GM18505 (cell line): ENCODE data around the gene AMPD1.

ENCODE experiments used
- ATAC-seq: cut with Tn5 transposase; IDR thresholded peaks from one replicate; pipeline ENCODE4 v1.9.1; 2021; ENCODE audit not compliant: unreplicated experiment
- POLR2A ChIP-seq: IDR thresholded peaks from 4 replicates; pipeline ENCODE4 v1.6.1; 2011; ENCODE audit warnings: borderline replicate concordance; ENCODE audit not compliant: insufficient read depth, insufficient read length; ENCODE audit errors: extremely low read depth

Gene AMPD1

DNA sequence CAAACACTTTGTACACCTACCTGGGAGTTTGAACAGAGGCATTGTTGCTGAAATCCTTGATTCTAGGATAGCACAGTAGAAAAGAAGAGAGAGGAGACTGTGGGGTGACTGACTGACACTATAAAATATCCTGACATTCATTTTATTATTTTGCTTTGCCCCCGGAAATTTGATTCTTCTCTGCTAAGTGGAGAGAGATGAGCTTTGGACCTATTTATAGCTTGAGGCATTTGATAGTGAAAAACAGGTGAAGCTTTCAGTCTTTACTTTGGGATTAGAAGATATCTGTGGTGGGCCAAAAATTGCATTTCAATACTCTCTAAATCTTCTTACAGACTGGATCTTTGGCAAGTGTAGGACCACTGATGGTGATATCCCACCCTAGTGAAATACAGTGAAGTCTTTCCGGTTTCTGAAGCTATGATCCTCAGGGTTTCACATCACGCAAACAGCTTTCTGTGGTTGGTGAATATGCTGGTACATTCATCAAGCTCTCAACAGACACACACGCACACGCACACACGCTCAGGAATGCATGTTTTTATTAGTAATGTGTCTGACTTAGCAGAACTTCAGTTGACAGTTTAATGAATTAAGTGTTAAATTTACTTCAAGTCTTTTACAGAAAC lies at the start of gene AMPD1:
Gene AMPD1, minus strand, starts transcription at position 117 of the 629 bp plus-strand sequence. Its CDS starts 75 bp downstream, at position 42.
- no peak for ATAC-seq
- no peak for TF ChIP-seq POLR2A

DNA sequence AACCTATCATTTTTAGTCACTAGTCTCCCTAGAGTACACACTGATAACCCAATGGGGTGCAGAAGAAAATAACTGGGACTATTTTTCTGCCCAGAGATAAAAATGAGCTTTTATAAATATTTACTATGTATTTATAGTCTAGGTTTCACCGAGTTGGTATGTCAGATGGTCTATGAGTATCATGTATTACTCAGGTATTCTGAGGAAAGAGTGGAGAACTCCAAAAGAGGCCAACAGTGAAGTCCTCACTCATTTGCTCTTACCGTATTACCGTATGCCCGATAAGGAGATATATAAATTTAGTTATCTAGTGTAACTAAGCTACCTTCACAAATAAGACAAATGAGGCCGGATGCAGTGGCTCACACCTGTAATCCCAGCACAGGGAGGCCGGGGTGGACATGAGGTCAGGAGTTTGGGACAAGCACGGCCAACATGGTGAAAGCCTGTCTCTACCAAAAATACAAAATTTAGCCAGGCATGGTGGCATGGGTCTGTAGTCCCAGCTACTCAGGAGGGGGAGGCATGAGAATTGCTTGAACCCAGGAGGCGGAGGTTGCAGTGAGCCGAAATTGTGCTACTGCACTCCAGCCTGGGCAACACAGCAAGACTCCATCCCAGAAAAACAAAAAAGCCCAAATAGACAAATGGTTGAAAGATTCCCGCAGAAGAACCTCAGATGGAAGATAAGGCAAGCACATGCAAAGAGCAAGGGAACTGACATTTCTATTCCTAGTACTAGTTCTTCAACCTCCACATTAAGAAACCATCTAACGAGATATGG lies 46.8 kb upstream of the AMPD1 start:
- TF ChIP-seq POLR2A: no peak
- no peak for ATAC-seq

DNA sequence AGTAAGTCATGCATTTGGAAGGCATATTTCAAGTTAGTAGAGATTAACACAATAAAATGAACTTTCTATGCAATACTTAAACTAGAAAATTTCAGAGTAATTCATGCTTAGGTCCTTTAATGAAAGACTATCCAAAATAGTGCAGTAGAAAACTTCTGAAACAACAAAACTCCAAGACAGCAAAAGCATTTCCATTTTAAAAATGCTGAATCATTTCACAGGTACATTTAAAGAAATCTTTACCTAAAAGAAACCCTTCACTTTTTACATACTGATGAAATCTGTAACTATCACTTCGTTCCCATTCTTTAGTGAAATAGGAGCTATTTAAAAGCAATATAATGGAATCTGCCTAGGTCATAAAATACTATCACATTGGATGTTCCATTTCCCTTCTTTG lies 45.0 kb upstream of the AMPD1 start:
- no peak for TF ChIP-seq POLR2A
- ATAC-seq: no peak

DNA sequence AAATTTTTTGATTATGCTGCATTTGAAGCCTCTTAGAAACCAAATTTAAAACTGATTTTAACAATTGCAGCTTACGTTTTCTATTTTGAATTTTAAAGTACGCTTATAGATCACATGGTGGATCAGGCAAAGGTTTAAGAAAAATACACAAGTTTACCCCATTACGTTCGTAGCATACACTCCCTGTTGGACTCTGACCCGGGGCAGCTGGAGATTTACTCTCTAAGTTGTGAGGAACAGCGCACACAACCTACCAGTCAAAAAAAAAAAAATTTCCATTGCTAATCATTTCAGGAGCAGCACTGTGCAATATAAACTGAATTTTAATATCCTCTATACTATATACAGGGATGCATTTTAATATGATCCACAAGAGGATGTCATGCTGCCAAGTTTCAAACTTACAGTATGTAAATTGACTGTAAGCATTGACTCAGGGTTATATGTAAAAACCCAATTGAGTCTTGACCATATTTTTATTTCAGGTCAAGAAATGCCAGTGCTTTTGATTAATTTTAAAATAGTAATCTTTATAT lies 42.0 kb upstream of the AMPD1 start:
- ATAC-seq: no peak
- no peak for TF ChIP-seq POLR2A

DNA sequence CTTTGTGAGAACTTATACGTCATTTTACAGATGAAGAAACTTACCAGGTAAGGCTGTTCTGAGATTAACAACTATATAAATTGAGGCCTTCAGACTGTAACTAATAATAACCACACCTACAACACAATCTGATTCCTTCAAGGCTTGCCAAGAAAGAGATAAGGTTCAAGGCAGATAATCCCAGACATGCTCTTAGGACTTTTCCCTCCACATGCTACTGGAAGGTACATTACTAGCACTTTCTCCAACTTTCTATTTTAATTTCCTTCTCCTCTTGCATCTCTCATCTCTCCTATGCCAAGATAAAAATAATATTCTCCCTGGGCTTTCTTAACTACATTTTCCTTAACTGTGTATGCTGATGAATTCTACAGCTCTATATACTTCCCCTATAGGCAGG lies 40.1 kb upstream of the AMPD1 start:
- ATAC-seq: no peak
- TF ChIP-seq POLR2A: no peak

DNA sequence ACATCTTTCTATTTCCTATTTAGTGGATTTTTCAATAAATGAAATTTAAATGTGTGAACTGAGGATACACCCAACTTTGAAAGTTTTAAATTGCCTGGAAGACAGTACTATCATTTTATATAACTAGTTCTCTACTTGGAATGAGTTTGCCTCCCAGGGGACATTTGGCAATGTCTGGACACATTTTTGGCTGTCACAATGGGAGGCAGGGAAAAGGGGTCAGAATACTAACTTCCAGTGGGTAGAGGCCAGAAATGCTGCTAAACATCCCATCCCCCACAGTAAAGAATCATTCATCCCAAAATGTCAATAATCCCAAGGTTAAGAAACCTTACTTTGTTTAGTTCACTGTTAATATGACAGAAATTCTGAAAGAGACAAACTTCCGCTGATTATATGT lies 34.4 kb upstream of the AMPD1 start:
- ATAC-seq: no peak
- no peak for TF ChIP-seq POLR2A

DNA sequence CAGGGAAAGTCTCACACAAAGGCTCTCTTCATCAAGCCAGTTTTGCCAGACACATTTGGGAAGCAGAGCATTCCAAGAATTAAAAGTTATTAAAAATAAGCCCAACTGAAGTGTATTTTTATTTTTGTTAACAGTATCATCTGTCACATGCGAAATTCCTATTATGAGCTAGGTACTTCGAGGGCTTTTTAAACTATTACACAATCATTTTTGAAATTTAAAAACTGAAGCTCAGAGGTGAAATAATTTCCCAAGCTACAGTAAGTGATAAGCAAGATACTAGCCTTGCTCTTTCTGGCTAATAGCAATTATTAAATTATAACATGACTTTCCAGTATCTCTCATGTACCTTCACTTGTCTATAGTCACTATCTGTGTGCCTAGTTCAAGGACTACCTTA lies 33.2 kb upstream of the AMPD1 start:
- no peak for ATAC-seq
- no peak for TF ChIP-seq POLR2A

DNA sequence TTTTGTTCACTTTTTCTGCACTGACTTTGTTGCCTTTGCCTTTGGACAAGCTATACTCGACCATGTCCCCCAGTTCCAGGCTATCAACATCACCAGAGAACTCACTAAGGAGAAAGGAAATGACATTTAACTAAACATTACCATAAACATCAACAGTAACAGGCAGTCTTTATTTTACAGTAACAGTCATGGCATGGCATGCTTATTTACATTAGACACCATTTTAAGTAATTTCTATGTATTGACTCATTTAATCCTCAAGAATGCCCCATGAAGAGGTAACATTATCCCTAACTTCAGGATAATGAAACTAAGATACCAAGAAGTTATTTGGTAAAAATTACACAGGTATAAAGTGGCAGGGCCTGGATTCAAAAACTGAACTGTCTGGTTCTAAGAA lies 29.9 kb upstream of the AMPD1 start:
- ATAC-seq: no peak
- TF ChIP-seq POLR2A: no peak

DNA sequence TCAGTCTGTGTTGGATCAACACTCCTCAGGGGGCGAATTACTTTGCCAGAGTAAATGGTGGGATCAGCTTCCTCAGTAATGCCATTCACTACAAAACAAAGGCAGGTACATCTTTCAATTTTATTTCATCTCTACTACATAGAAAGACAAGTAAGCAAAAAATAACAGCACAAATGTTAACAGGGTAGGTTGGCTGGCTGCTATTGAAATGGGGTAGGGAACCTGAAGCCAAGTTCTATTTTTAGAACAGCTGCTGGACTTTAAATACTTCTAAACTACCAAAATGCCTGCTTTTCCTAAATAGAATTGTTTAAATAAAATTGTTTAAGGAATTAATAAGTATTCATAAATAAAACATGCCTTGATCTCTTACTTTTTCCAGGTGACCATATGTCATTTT lies 28.6 kb upstream of the AMPD1 start:
- no peak for ATAC-seq
- no peak for TF ChIP-seq POLR2A

DNA sequence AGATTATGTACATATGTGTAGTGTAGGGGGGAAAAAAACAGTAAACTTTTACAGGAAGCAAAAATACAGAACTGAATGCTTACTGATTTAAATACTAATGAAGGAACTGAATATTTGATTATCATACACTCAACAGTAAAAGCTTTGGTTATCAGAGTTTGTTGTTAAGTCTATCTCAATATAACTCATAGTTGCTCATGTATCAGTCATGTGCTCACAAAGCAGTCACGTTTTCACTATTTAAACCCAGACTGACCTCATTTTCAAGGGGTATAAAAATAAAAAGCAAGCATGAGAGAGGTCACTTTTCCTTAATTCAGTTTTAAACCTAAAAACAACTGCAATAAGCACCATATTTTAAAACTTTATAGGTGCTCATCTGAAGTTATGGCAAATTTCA lies 28.1 kb upstream of the AMPD1 start:
- ATAC-seq: no peak
- TF ChIP-seq POLR2A: no peak

DNA sequence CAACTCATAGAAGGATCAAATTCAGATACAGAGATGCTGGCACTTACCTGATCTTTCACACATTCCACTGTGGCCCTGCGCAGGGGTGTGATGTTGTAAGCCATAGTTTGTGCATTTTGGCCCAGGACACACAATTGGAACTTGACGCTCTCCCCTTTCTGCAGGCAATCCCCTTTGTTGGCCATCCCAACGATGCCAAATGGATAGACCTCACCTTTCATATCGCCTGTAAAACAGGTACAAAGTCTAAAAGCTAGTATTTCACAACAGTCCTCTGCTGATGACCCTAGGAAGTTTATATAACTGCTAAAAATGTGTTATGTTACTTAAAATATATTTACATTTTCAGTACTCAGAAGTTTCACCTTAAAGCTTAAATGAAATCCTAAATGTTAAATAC lies 25.1 kb upstream of the AMPD1 start:
- TF ChIP-seq POLR2A: no peak
- ATAC-seq: no peak

DNA sequence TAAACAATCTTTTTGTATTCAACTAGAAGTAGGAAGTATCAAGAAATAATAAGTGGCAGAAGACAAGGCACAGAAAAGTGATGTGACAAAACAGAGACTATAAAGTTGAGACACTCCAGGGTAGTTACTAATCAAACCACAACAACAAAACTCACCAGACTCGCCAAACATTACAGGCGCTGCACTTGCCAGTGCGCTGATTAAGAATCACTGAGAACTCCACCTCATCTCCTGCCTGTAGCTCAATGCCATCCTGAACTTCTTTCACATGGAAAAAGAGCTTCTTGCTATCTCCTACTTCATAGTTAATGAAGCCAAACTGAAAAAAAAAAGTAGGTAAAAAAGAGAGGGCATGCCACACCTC lies 24.1 kb upstream of the AMPD1 start:
- no peak for TF ChIP-seq POLR2A
- ATAC-seq: no peak

DNA sequence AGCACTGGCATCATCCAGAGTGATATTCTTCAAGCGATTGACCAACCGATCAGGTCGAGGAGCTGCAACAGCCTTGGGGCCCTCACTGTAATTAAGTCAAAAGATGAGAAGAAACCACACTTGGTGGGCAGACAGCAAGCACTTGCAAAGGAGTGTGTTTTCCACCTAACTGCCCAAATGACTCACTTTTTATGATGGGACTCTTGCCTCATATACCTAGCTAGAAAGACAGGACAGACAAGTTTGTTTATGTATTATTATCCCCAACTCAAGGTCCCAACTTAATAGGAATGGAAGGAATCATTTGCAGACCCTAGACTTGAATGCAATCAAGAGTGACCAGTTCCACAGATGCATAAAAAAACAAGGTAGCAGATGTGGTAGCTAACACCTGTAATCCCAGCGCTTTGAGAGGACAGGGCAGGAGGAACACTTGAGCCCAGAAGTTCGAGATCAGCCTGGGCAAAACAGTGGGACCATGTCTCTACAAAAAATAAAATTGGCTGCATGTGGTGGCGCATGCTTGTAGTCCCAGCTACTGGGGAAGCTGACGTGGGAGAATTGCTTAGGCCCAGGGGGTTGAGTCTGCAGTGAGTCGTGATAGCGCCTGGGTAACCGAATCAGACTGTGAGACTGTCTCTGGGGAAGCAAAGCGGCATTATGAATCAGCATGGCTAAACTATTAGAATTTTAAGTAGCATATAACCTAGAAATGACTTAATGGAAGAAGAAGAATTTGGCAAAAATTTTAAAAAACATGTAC lies 23.5 kb upstream of the AMPD1 start:
- no peak for ATAC-seq

More for the DNA sequence above, 23.5 kb upstream of the AMPD1 start:
- TF ChIP-seq POLR2A: no peak
